A549 (cell line): ENCODE data around the gene LIPH. TPM values are rescaled to one million over a fixed set of nuclear protein-coding genes. Genes with fewer than 3 reads are reported as not detected.
"Not testable (repeated sequence)": the region's sequence is repeated elsewhere in the genome, so short reads cannot be mapped to it uniquely, and the experiment has no call there.

Experiments used
- ATAC-seq, 2 experiments: fragments of 200-7000 bp in 1 of 2; fragments of >200 bp in 1 of 2; cut with Nextera tagmentation in 1 of 2; cut with Tn5 transposase in 1 of 2; 3 replicates each; pipeline versions ENCODE4 v1.8.0 to v1.9.1; 2018 to 2020; ENCODE audit warnings: mild to moderate bottlenecking in 1 of 2, moderate library complexity in 1 of 2
- CTCF ChIA-PET: fragments of 300-600 bp; sonication (Branson Sonifier 250); formaldehyde crosslinking; extraction: SDS; loops from one replicate; lab custom pipeline; 2021; ENCODE audit warnings: antibody characterized with exemption, inconsistent platforms; lab: Yijun Ruan, JAX
- POLR2A ChIA-PET: fragments of 350-600 bp; formaldehyde crosslinking; extraction: SDS; loops from one replicate; lab custom pipeline; 2021; ENCODE audit warnings: antibody characterized with exemption, inconsistent platforms; lab: Yijun Ruan, JAX
- DNase-seq, 2 experiments: peaks; one replicate each; pipeline versions ENCODE4 v3.0.0 to v3.0.0-alpha.2; 2011 to 2016; ENCODE audit warnings: low read depth in 1 of 2, low spot score in 1 of 2
- FAIRE-seq: peaks from 2 replicates; lab custom pipeline; 2011; peaks lifted over from hg19 to GRCh38; lab: Jason Lieb, UNC
- H3K27ac ChIP-seq, 2 experiments: fragments of >200 bp; sonication (Bioruptor Twin); formaldehyde crosslinking; 3 replicates each; pipeline ENCODE4 v1.5.1; 2016 to 2017
- H3K4me1 ChIP-seq: fragments of >200 bp; sonication (Bioruptor Twin); formaldehyde crosslinking; 3 replicates; pipeline ENCODE4 v1.6.1; 2016
- H3K4me2 ChIP-seq: fragments of >200 bp; sonication (Bioruptor Twin); formaldehyde crosslinking; 3 replicates; pipeline ENCODE4 v1.6.1; 2016
- H3K4me3 ChIP-seq: fragments of >200 bp; sonication (Bioruptor Twin); formaldehyde crosslinking; 3 replicates; pipeline ENCODE4 v1.5.1; 2016
- H3K9me3 ChIP-seq: fragments of >200 bp; sonication (Bioruptor Twin); formaldehyde crosslinking; 3 replicates; pipeline ENCODE4 v1.6.1; 2016
- CHD4 ChIP-seq: fragments of 200-600 bp; sonication (generic); IDR thresholded peaks from 2 replicates; pipeline ENCODE4 v1.6.1; 2016; ENCODE audit warnings: antibody characterized with exemption, mild to moderate bottlenecking, borderline replicate concordance
- EHMT2 ChIP-seq: fragments of 200-600 bp; sonication (generic); IDR thresholded peaks from 2 replicates; pipeline ENCODE4 v1.6.1; 2016; ENCODE audit warnings: antibody characterized with exemption, low read depth, mild to moderate bottlenecking, moderate library complexity
- ESRRA ChIP-seq: fragments of 150-350 bp; IDR thresholded peaks from 2 replicates; pipeline ENCODE4 v1.6.1; 2014; ENCODE audit warnings: mild to moderate bottlenecking, low read length, borderline replicate concordance
- FOSB ChIP-seq: fragments of 250-450 bp; sonication (Bioruptor Pico); IDR thresholded peaks from 2 replicates; pipeline ENCODE4 v1.5.0; 2020; ENCODE audit warnings: mild to moderate bottlenecking, moderate library complexity
- FOSL2 ChIP-seq, 2 experiments: fragments of 450-650 bp in 1 of 2; fragments of >200 bp in 1 of 2; sonication (Bioruptor Twin) in 1 of 2; formaldehyde crosslinking; IDR thresholded peaks; 2 replicates each; pipeline versions ENCODE4 v1.5.0 to v1.6.1; 2016 to 2020; ENCODE audit warnings: mild to moderate bottlenecking in 1 of 2, moderate library complexity in 1 of 2
- HDAC2 ChIP-seq: fragments of 200-600 bp; sonication (generic); IDR thresholded peaks from 2 replicates; pipeline ENCODE4 v1.6.1; 2016
- HES2 ChIP-seq: fragments of >200 bp; sonication (Bioruptor Twin); formaldehyde crosslinking; IDR thresholded peaks from 2 replicates; pipeline ENCODE4 v1.6.1; 2016
- HOXA7 ChIP-seq: fragments of 250-450 bp; sonication (Bioruptor Pico); IDR thresholded peaks from 2 replicates; pipeline ENCODE4 v1.5.0; 2020; ENCODE audit warnings: mild to moderate bottlenecking, moderate library complexity
- HOXB5 ChIP-seq: fragments of 250-450 bp; sonication (Bioruptor Pico); IDR thresholded peaks from 2 replicates; pipeline ENCODE4 v1.5.0; 2020; ENCODE audit warnings: mild to moderate bottlenecking, moderate library complexity
- JUNB ChIP-seq: fragments of >200 bp; sonication (Bioruptor Twin); formaldehyde crosslinking; IDR thresholded peaks from 2 replicates; pipeline ENCODE4 v1.6.1; 2016
- KDM1A ChIP-seq: fragments of 200-600 bp; sonication (generic); IDR thresholded peaks from 2 replicates; pipeline ENCODE4 v1.6.1; 2016; ENCODE audit warnings: low read depth, mild to moderate bottlenecking
- KDM5A ChIP-seq: fragments of 200-600 bp; sonication (generic); IDR thresholded peaks from 2 replicates; pipeline ENCODE4 v1.6.1; 2016; ENCODE audit warnings: antibody characterized with exemption, mild to moderate bottlenecking
- MAFK ChIP-seq: fragments of 450-650 bp; IDR thresholded peaks from 2 replicates; pipeline ENCODE4 v1.6.1; 2014; ENCODE audit not compliant: partially characterized antibody
- MAZ ChIP-seq: fragments of 150-350 bp; IDR thresholded peaks from 2 replicates; pipeline ENCODE4 v1.6.1; 2014; ENCODE audit warnings: antibody characterized with exemption, low read depth, low read length, borderline replicate concordance
- NFE2L2 ChIP-seq: fragments of 150-350 bp; conservative IDR thresholded peaks from 2 replicates; pipeline ENCODE4 v1.6.1; 2014; ENCODE audit warnings: low read length
- PBX3 ChIP-seq: IDR thresholded peaks from 2 replicates; pipeline ENCODE4 v1.6.1; 2012
- PHF8 ChIP-seq: fragments of 200-600 bp; sonication (generic); IDR thresholded peaks from 2 replicates; pipeline ENCODE4 v1.6.1; 2016; ENCODE audit warnings: low read depth, mild to moderate bottlenecking, antibody characterized with exemption, moderate library complexity, borderline replicate concordance
- POLR2A ChIP-seq: IDR thresholded peaks from 2 replicates; pipeline ENCODE4 v1.6.1; 2012; ENCODE audit warnings: mild to moderate bottlenecking, low read length
- POLR2AphosphoS2 ChIP-seq: conservative IDR thresholded peaks from 2 replicates; pipeline ENCODE4 v1.6.1; 2012; ENCODE audit warnings: low read length, improper control_type of control experiment, inconsistent platforms
- REST ChIP-seq: fragments of 200-600 bp; sonication (generic); IDR thresholded peaks from 2 replicates; pipeline ENCODE4 v1.6.1; 2016; ENCODE audit warnings: antibody characterized with exemption, mild to moderate bottlenecking, moderate library complexity
- SREBF2 ChIP-seq: fragments of 450-650 bp; IDR thresholded peaks from 2 replicates; pipeline ENCODE4 v1.6.1; 2014; ENCODE audit warnings: mild to moderate bottlenecking, moderate library complexity
- ZFP36 ChIP-seq: fragments of 450-650 bp; IDR thresholded peaks from 2 replicates; pipeline ENCODE4 v1.6.1; 2014; ENCODE audit warnings: borderline replicate concordance; ENCODE audit not compliant: partially characterized antibody
- ZNF302 ChIP-seq: fragments of 250-450 bp; sonication (Bioruptor Pico); IDR thresholded peaks from 2 replicates; pipeline ENCODE4 v1.9.0; 2021; ENCODE audit warnings: inconsistent platforms, mild to moderate bottlenecking, moderate library complexity
- WGBS: methylation state at CpG from one replicate; pipeline ENCODE4 v1.1.6; 2017; ENCODE audit errors: missing lambda C conversion rate; 5-methylcytosine and 5-hydroxymethylcytosine counted together
- polyA plus RNA-seq, 4 experiments: library from polyadenylated mRNA; depleted of rRNA in 3 of 4; stranded (reverse); fragments of >200 nt; fragmentation: RNase III in 1 of 4; extraction: RNeasy Plus Mini Kit Qiagen cat#74134 plus additional on column Dnase treatment in 1 of 4; gene quantifications; 2 replicates in 3 of 4; 3 replicates in 1 of 4; pipeline ENCODE4 v1.2.3, GENCODE V29; 2011 to 2017

The LIPH gene
- polyA plus RNA-seq, 2 of the 4 experiments (the other 2 are of a cell fraction), result 6.9 to 34.9 TPM

- Histone ChIP-seq H3K4me3 (no peak overlapping the region), H3K27ac (no peak overlapping the region), H3K4me2 (no peak overlapping the region), H3K4me1 (no peaks in the 10 kb centered on the region), H3K9me3 (no peaks in the 10 kb centered on the region)
- CTCF ChIA-PET, result no interaction called here
- 85% methylated on average over 3 of the region's 3 CpGs for WGBS
- ATAC-seq (no peak), DNase-seq (no peak), FAIRE-seq (no peak)
- POLR2A ChIA-PET, result no interaction called here
- TF ChIP-seq JUNB, result no peak
- no peak for TF ChIP-seq MAFK
- no peak for TF ChIP-seq SREBF2
- TF ChIP-seq EHMT2, result no peak
- TF ChIP-seq KDM1A, result no peak
- TF ChIP-seq ZFP36, result no peak
- TF ChIP-seq HDAC2, result no peak
These were observed 68.1 kb downstream of the LIPH start for GRCh38 chr3:185484296-185484695.

- Histone ChIP-seq H3K4me3 (no peak overlapping the region), H3K4me2 (no peak overlapping the region), H3K4me1 (no peaks in the 10 kb centered on the region), H3K27ac (no peak overlapping the region), H3K9me3 (no peaks in the 10 kb centered on the region)
- ChIA-PET CTCF (interaction anchor here (0.6 to 3.1 kb wide), 2 partner anchors 19 to 428 kb away, joined by 3 to 12 read pairs; no protein-coding TSS in a partner anchor), POLR2A (no interaction called here)
- ATAC-seq (no peak), FAIRE-seq (no peak), DNase-seq (no peak)
- TF ChIP-seq MAZ (no peak), KDM5A (no peak), ZFP36 (no peak), ESRRA (no peak), NFE2L2 (no peak), POLR2A (no peak), PHF8 (no peak), REST (no peak), ZNF302 (CRISPR knock-in tag) (no peak), PBX3 (no peak), POLR2AphosphoS2 (no peak), HES2 (no peak), FOSB (CRISPR knock-in tag) (no peak)
- 91% methylated on average over 2 of the region's 2 CpGs for WGBS
These were observed 72.9 kb downstream of the LIPH start for GRCh38 chr3:185479373-185479945.

GRCh38 chr3:185477316-185477715 is 75.1 kb downstream of the LIPH start:
- 63% methylated on average over 3 of the region's 3 CpGs for WGBS
- DNase-seq, result no peak
- TF ChIP-seq HOXB5 (no peak), FOSL2 (IDR thresholded peaks at IDR 0.05) (no peak), FOSL2 (CRISPR knock-in tag; IDR thresholded peaks at IDR 0.05) (no peak), CHD4 (no peak), HOXA7 (CRISPR knock-in tag) (no peak)
- TF ChIP-seq, all 56 proteins: peak for 0
- Histone ChIP-seq H3K27ac (no peak overlapping the region), H3K9me3 (no peaks in the 10 kb centered on the region), H3K4me1 (no peaks in the 10 kb centered on the region), H3K4me3 (no peak overlapping the region), H3K4me2 (no peak overlapping the region)
- FAIRE-seq (no peak), ATAC-seq (no peak)
- POLR2A ChIA-PET, result no interaction called here
- CTCF ChIA-PET, result interaction anchor here (1.1 kb wide), 1 partner anchor 16 kb away, joined by 3 read pairs; no protein-coding TSS in a partner anchor

GRCh38 chr3:185474922-185475321 is 77.5 kb downstream of the LIPH start:
- DNase-seq, H3K4me2 ChIP-seq, H3K4me3 ChIP-seq, FAIRE-seq, ATAC-seq, H3K9me3 ChIP-seq, H3K27ac ChIP-seq, POLR2A ChIA-PET, H3K4me1 ChIP-seq: not testable (repeated sequence)
- CTCF ChIA-PET, result interaction anchor here (1.4 kb wide), 2 partner anchors 84 to 85 kb away, joined by 3 to 4 read pairs; no protein-coding TSS in a partner anchor
- WGBS, result 95% methylated on average over 6 of the region's 6 CpGs
